Aorta (tissue), 5 donors: Measurements from ENCODE around the gene TNFSF12. TPM values are rescaled to one million over a fixed set of nuclear protein-coding genes. Genes with fewer than 3 reads are reported as not detected.

Experiments
- ATAC-seq: fragments of 200-7000 bp; cut with Tn5 transposase; one replicate; pipeline ENCODE4 v1.9.1; 2022; ENCODE audit warnings: moderate library complexity; ENCODE audit not compliant: low FRiP score
- DNase-seq, 2 donors: peaks; one replicate each; pipeline ENCODE4 v3.0.0-alpha.2; 2020
- H3K27ac ChIP-seq, 2 donors: one replicate each; pipeline ENCODE4 v1.5.1; 2013; ENCODE audit warnings: low read length in 2 of 2, mild to moderate bottlenecking in 2 of 2, moderate library complexity in 2 of 2, control low read depth in 1 of 2, inconsistent platforms in 1 of 2, low read depth in 1 of 2
- H3K27me3 ChIP-seq, 2 donors: one replicate each; pipeline ENCODE4 v1.6.1; 2013; ENCODE audit warnings: control low read depth in 1 of 2, low read length in 1 of 2, mild to moderate bottlenecking in 1 of 2, moderate library complexity in 1 of 2; ENCODE audit not compliant: insufficient read depth in 2 of 2, control insufficient read depth in 1 of 2
- H3K36me3 ChIP-seq, 2 donors: one replicate each; pipeline ENCODE4 v1.6.1; 2013; ENCODE audit warnings: control low read depth in 1 of 2, low read length in 1 of 2, mild to moderate bottlenecking in 1 of 2; ENCODE audit not compliant: insufficient read depth in 2 of 2, control insufficient read depth in 1 of 2
- H3K4me1 ChIP-seq, 2 donors: one replicate each; pipeline ENCODE4 v1.6.1; 2013; ENCODE audit warnings: low read length in 2 of 2, control low read depth in 1 of 2, mild to moderate bottlenecking in 1 of 2, moderate library complexity in 1 of 2; ENCODE audit not compliant: insufficient read depth in 2 of 2, control insufficient read depth in 1 of 2
- H3K4me3 ChIP-seq, 2 donors: one replicate each; pipeline ENCODE4 v1.5.1; 2013; ENCODE audit warnings: low read length in 2 of 2, control low read depth in 1 of 2, mild to moderate bottlenecking in 1 of 2
- H3K9me3 ChIP-seq: one replicate; pipeline ENCODE4 v1.6.1; 2013; ENCODE audit warnings: mild to moderate bottlenecking, low read length; ENCODE audit not compliant: control insufficient read depth
- WGBS, 2 donors: extraction: QIAGEN DNeasy Blood & Tissue Kit; methylation state at CpG; one replicate each; pipeline ENCODE4 v1.1.7; 2013; 5-methylcytosine and 5-hydroxymethylcytosine counted together
- intact Hi-C, 2 donors: fragments of 100-400 bp; cut with DNase I; formaldehyde crosslinking; loops; one replicate each; pipeline versions ENCODE4 v1.14.2 to v1.15.0; 2022
- polyA plus RNA-seq, 2 donors: library from polyadenylated mRNA; stranded (reverse); fragments of 200-250 nt; gene quantifications; one replicate each; pipeline ENCODE4 v1.2.3, GENCODE V29; 2013
- total RNA-seq, 2 donors: library from RNA; stranded (reverse); fragmentation: NEBNext Ultra II Directional; extraction: Animal tissue kit (Norgen Biotek cat#: 25700); gene quantifications; one replicate each; pipeline ENCODE4 v1.2.1, GENCODE V29; 2021
- donor health status: healthy with polysubstance abuse.
- donor health status: Bipolar disorder and iron deficiency.
- donor health status: DM: no; HTN: no; CAD: no.
- donor health status: DM: no; HTN: no; CAD: no.
- donor health status: DM: yes; HTN: yes; CAD: no.

TNFSF12 gene
- total and polyA plus RNA-seq, 4 donors = 61.4 to 148 (median 110) TPM

DNA sequence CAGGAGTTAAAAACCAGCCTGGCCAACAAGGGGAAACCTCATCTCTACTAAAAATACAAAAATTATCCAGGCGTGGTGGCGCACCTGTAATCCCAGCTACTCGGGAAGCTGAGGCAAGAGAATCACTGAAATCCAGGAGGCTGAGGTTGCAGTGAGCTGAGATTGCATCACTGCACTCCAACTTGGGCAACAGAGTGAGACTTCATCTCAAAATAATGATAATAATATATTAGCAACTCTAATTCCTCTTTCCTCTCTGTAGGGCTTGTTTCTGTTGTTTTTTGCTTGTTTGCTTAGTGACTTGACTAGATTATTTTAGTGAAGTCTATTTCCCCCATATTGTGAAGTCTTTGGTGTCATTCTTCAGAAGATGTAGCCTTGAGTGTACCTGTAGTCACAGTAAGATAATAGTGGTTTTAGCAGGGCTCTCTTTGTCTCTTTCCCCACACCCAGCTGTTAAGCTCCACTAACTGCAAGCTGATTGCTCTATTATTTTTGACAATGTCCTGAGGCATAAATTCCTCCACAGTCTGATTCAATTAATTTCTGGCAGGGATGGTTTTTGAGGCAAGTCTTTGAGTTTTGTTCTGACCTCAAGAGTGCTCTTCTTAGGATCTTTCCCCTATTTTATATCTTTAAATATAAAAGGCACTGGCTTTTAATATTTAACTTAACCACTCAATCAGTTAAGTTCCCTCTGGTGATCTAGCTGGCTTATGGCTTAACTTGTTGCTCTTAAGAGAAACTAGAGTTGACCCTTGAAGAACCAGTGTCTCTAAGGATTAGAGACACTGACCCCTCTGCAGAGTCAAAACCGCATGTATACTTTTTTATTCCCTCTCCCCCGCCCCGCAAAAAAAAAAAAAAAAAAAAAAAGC lies 18.6 kb upstream of the TNFSF12 start:
- no peak for ATAC-seq
- intact Hi-C loops = no loop called here
- no peak overlapping the region for H3K4me3 ChIP-seq
- WGBS, 2 donors = 84 to 91% methylated on average over 6 of the region's 6 CpGs
- H3K4me1 ChIP-seq = no peaks in the 10 kb centered on the region
- no peak for DNase-seq
- H3K27ac ChIP-seq = no peak overlapping the region
- no peaks in the 10 kb centered on the region for H3K36me3 ChIP-seq
- H3K9me3 ChIP-seq = no peaks in the 10 kb centered on the region
- H3K27me3 ChIP-seq = no peaks in the 10 kb centered on the region

DNA sequence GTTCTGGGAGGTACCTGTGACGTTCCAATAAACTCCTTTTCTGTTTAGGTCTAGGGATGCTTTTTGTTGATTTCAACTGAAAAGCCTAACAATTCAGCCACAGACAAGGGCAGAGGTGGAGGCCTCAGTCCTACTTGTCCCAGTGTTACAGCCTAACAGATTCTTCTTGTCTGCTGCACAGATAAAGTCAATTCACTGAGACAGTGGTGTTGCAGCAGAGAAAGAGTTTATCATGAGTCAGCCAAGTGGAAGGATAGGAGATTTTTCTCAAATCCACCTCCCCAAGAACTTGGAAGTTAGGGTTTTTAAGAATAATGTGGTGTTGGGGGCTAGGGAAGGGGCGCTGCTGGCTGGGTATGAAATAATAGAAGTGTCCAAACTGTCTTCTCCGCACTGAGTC lies 10.8 kb upstream of the TNFSF12 start:
- intact Hi-C loops = no loop called here
- no peak overlapping the region for H3K27ac ChIP-seq
- no peaks in the 10 kb centered on the region for H3K4me1 ChIP-seq
- H3K9me3 ChIP-seq = peaks cover 7% of the 10 kb centered on the region
- H3K36me3 ChIP-seq = no peaks in the 10 kb centered on the region
- no peak overlapping the region for H3K4me3 ChIP-seq
- H3K27me3 ChIP-seq = no peaks in the 10 kb centered on the region
- WGBS, 2 donors = 76 to 81% methylated on average over 3 of the region's 3 CpGs
- ATAC-seq (no peak), DNase-seq (no peak)

DNA sequence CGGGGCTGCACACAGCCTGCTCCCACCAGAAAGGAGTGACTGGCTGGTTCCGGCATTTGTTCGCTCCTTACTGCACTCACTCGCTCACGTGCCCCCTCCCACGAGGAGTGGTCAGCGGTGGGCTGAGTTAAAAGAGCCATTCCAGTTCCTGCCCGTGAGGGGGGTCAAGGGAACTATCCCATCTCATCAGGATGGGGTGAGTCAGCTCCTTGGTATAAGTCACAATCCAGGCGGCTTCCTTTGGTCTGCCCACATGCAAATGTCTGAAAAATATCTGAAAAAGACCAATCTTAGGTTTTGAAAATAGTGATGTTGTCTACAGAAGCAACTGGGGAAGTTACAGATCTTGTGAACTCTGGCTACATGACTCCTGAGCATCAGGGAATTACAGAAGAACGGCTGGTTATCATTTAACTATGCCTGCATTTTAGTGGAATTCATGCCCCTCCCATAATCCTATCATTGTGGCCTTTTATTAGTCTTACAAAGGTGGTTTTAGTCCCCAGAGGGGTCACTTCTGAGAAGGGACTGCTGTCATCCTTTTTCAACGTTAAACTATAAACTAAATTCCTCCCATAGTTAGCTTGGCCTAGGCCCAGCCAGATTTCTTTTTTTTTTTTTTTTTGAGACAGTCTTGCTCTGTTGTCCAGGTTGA lies 9.8 kb upstream of the TNFSF12 start:
- Histone ChIP-seq H3K9me3 (peaks cover 7% of the 10 kb centered on the region), H3K4me3 (no peak overlapping the region), H3K4me1 (no peaks in the 10 kb centered on the region), H3K27me3 (no peaks in the 10 kb centered on the region), H3K27ac (no peak overlapping the region), H3K36me3 (no peaks in the 10 kb centered on the region)
- intact Hi-C loops = no loop called here
- DNase-seq (no peak), ATAC-seq (no peak)
- 67 to 72% methylated on average over 11 of the region's 11 CpGs for WGBS, 2 donors

DNA sequence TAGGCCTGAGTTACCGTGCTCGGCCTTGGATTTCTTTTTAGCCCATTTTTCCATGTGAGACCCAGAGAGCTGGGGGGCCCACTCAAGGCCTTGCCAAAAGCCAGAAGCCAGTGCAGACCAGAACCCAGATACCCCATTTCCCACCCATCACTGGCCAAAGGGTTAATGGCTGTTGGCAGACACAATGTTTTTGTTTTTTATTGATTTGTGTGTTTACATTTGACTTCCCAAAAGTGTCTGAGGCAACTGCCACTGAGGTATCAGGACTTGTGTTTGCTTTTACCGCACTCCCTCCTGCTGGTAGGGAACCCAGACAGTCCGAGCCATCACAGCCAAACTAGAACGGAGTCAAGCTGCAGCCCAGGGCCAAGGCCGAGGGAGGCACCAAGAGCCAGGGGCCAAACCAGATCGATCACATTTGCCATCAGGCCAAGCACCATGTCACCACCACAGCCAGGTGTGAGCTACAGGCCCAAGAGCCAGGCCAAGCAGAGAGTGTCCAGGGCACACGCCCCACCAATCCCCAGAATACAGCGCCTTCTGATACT lies 7.7 kb upstream of the TNFSF12 start:
- DNase-seq (peak in 1 of 2 donors; percentile 38), ATAC-seq (no peak)
- Histone ChIP-seq H3K4me3 (no peak overlapping the region), H3K4me1 (no peaks in the 10 kb centered on the region), H3K9me3 (peaks cover 7% of the 10 kb centered on the region), H3K27ac (no peak overlapping the region), H3K36me3 (no peaks in the 10 kb centered on the region), H3K27me3 (no peaks in the 10 kb centered on the region)
- intact Hi-C loops = no loop called here
- WGBS, 2 donors = 93 to 97% methylated on average over 9 of the region's 9 CpGs

DNA sequence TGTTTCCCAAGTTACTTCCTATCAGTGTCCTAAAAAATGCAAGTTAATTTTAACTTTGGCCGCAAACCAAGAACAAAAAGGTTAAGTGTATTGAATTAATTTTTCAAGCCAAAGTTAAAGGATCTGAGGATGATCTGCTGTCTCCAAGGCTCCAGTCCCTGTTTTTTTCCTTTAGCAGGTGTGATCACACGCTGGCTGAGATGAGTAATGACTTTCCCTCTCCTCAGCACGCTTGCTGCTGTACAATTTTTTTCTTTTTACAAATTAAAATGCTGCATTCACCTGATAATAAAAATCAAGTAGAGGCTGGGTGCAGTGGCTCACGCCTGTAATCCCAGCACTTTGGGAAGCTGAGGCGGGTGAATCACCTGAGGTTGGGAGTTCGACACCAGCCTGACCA lies 3.9 kb upstream of the TNFSF12 start:
- WGBS, 2 donors = 56 to 59% methylated on average over 6 of the region's 6 CpGs
- no peaks in the 10 kb centered on the region for H3K36me3 ChIP-seq
- no peak overlapping the region for H3K27ac ChIP-seq
- no peak for ATAC-seq
- H3K4me1 ChIP-seq = no peaks in the 10 kb centered on the region
- H3K27me3 ChIP-seq = no peaks in the 10 kb centered on the region
- no peak overlapping the region for H3K4me3 ChIP-seq
- DNase-seq = peak in 1 of 2 donors; percentile 20
- intact Hi-C loops = no loop called here
- no peaks in the 10 kb centered on the region for H3K9me3 ChIP-seq

DNA sequence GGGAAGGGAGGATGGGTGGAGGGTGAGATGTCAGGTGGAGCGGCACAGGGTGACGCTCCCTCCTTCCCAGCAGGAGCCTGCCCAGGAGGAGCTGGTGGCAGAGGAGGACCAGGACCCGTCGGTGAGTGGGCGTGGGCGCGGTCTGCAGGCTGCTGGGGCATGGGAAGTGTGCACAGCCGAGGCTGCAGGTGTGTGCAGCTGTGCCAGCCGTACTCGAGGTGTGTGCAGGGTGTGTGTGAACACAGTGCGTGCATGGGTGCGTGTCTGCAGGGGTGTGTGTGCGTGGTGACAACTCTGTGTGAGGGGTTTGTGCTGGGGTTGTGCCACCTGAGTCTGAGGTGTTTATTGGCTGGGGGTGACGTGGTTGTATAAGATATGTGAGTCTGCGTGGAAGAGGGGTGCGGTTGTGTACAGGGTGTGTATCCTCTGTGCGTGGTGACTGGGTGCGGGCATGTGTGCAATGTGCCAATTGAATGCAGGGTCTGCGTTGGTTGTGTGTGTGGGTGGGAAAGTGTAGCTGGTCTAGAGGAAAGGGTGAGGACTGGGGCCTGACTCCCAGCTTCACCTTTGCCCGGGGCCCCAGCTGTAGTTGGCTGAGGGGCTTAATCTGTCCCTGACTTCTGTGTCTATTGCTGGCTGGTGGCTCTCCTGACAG lies 670 bp downstream of the TNFSF12 start:
- Histone ChIP-seq H3K27ac (peak overlapping the region in 1 of 2 donors; percentile 69), H3K4me1 (no peaks in the 10 kb centered on the region), H3K4me3 (peak overlapping the region; percentile 70 to 71), H3K27me3 (no peaks in the 10 kb centered on the region), H3K9me3 (no peaks in the 10 kb centered on the region), H3K36me3 (no peaks in the 10 kb centered on the region)
- DNase-seq (peak; percentile 58 to 78), ATAC-seq (peak; percentile 65)
- 13 to 15% methylated on average over 20 of the region's 20 CpGs for WGBS, 2 donors
- intact Hi-C loops = no loop called here

DNA sequence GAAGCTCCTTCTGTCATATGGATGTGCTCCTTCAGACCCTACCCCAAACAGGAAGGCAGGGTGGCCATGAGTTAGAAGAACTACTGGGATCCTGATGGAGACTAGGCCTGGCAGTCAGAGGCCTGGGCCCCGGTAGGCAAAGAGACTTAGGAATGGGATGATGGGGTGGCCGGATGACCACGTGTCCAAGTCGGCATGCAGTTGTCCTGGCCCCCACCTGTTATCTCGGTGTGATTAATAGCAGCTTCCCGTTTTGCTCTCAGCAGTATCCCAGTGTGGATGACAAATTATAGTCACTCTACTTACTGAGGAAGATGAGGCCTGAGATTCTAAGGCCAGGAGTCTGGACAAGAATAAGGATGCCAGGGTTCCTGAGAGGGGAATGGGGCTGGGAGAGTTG lies 1.5 kb downstream of the TNFSF12 start:
- no peaks in the 10 kb centered on the region for H3K4me1 ChIP-seq
- H3K9me3 ChIP-seq = no peaks in the 10 kb centered on the region
- peak overlapping the region in 1 of 2 donors; percentile 2 for H3K27ac ChIP-seq
- ATAC-seq (no peak), DNase-seq (no peak)
- H3K27me3 ChIP-seq = no peaks in the 10 kb centered on the region
- 66 to 72% methylated on average over 6 of the region's 6 CpGs for WGBS, 2 donors
- no peak overlapping the region for H3K4me3 ChIP-seq
- no peaks in the 10 kb centered on the region for H3K36me3 ChIP-seq
- intact Hi-C loops = no loop called here

DNA sequence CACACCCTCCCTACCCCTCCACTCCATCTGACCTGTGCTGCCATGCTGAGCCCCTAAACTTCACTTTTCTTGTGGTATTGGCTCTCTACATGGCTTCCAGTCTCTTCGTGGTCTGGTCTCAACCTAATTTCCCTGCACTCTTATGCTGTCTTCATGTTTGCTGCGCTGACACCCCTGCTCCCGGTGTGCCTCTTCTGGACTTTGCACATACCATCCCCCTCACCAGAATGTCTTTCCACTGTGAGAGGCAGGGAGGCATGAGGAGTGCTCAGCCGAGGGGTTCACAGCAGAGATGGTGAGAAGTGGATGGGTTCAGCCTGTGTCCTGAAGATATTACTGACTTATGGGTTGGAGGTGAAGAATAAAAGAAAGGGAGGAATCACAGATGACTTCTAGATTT lies 2.5 kb downstream of the TNFSF12 start:
- no peaks in the 10 kb centered on the region for H3K4me1 ChIP-seq
- 82 to 90% methylated on average over 4 of the region's 4 CpGs for WGBS, 2 donors
- H3K9me3 ChIP-seq = no peaks in the 10 kb centered on the region
- H3K27me3 ChIP-seq = no peaks in the 10 kb centered on the region
- H3K27ac ChIP-seq = no peak overlapping the region
- no peaks in the 10 kb centered on the region for H3K36me3 ChIP-seq
- H3K4me3 ChIP-seq = no peak overlapping the region
- intact Hi-C loops = no loop called here
- ATAC-seq (no peak), DNase-seq (no peak)
